HL-60 (cell line): ENCODE data around the gene GTF2A1L.

ENCODE experiments used
- DNase-seq, 2 experiments: peaks; one replicate each; pipeline ENCODE4 v3.0.0-alpha.2; 2010 to 2020; ENCODE audit warnings: low read depth in 1 of 2, low spot score in 1 of 2
- H3K27ac ChIP-seq: fragments of 250-450 bp; sonication (Bioruptor Pico); replicated peaks from 2 replicates; pipeline ENCODE4 v1.5.1; 2020; ENCODE audit warnings: mild to moderate bottlenecking, moderate library complexity
- H3K27me3 ChIP-seq: fragments of 250-450 bp; sonication (Bioruptor Pico); 2 replicates; pipeline ENCODE4 v1.5.1; 2021; ENCODE audit warnings: mild to moderate bottlenecking, moderate library complexity; ENCODE audit not compliant: insufficient read depth, poor library complexity, severe bottlenecking
- H3K4me3 ChIP-seq: replicated peaks from 2 replicates; pipeline ENCODE4 v1.5.1; 2011; ENCODE audit warnings: mild to moderate bottlenecking, control low read depth, low read length; ENCODE audit not compliant: insufficient read depth
- GABPA ChIP-seq: IDR thresholded peaks from 2 replicates; pipeline ENCODE4 v1.6.1; 2012; ENCODE audit warnings: low read depth
- POLR2AphosphoS5 ChIP-seq: IDR thresholded peaks from 2 replicates; pipeline ENCODE4 v1.6.1; 2012; ENCODE audit warnings: low read depth
- SPI1 ChIP-seq: IDR thresholded peaks from 2 replicates; pipeline ENCODE4 v1.6.1; 2012; ENCODE audit warnings: low read depth, mild to moderate bottlenecking, borderline replicate concordance
- TF ChIP-seq, protein P1 (sequence below): IDR thresholded peaks from 2 replicates; pipeline ENCODE4 v1.6.1; 2012; ENCODE audit warnings: low read depth; ENCODE audit not compliant: insufficient replicate concordance
- TF ChIP-seq, protein P2 (sequence below): IDR thresholded peaks from one replicate; pipeline ENCODE4 v1.5.1; 2011; ENCODE audit warnings: low read length, control low read depth, inconsistent platforms; ENCODE audit not compliant: insufficient read depth

Gene GTF2A1L

DNA sequence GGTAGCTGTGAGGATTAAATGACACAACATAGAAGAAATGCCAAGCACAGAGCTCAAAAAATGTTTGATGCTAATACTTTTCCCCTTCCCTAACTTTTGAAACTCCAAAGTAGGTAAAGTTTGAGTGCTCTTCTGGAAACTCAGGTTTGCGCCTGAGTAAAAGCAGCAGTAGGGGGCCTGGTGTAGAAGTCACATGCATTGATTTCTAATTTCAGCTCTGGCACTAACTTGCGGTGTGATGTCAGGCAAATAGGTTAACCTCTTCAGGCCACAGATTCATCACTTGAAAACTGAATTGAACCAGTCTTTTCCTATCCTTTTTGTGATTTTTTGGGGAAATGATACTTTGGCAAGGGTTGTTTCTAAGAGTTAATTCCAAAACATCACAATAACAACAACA is 110.6 kb downstream of the GTF2A1L start:
- Histone ChIP-seq H3K27me3 (peaks cover 2% of the 10 kb centered on the region), H3K27ac (no peak overlapping the region), H3K4me3 (no peak overlapping the region)
- no peak for DNase-seq
- no peak for TF ChIP-seq POLR2AphosphoS5
- TF ChIP-seq, protein P1, sequence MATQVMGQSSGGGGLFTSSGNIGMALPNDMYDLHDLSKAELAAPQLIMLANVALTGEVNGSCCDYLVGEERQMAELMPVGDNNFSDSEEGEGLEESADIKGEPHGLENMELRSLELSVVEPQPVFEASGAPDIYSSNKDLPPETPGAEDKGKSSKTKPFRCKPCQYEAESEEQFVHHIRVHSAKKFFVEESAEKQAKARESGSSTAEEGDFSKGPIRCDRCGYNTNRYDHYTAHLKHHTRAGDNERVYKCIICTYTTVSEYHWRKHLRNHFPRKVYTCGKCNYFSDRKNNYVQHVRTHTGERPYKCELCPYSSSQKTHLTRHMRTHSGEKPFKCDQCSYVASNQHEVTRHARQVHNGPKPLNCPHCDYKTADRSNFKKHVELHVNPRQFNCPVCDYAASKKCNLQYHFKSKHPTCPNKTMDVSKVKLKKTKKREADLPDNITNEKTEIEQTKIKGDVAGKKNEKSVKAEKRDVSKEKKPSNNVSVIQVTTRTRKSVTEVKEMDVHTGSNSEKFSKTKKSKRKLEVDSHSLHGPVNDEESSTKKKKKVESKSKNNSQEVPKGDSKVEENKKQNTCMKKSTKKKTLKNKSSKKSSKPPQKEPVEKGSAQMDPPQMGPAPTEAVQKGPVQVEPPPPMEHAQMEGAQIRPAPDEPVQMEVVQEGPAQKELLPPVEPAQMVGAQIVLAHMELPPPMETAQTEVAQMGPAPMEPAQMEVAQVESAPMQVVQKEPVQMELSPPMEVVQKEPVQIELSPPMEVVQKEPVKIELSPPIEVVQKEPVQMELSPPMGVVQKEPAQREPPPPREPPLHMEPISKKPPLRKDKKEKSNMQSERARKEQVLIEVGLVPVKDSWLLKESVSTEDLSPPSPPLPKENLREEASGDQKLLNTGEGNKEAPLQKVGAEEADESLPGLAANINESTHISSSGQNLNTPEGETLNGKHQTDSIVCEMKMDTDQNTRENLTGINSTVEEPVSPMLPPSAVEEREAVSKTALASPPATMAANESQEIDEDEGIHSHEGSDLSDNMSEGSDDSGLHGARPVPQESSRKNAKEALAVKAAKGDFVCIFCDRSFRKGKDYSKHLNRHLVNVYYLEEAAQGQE, result no peak
- TF ChIP-seq GABPA, result no peak
- TF ChIP-seq SPI1, result no peak
- TF ChIP-seq, protein P2, sequence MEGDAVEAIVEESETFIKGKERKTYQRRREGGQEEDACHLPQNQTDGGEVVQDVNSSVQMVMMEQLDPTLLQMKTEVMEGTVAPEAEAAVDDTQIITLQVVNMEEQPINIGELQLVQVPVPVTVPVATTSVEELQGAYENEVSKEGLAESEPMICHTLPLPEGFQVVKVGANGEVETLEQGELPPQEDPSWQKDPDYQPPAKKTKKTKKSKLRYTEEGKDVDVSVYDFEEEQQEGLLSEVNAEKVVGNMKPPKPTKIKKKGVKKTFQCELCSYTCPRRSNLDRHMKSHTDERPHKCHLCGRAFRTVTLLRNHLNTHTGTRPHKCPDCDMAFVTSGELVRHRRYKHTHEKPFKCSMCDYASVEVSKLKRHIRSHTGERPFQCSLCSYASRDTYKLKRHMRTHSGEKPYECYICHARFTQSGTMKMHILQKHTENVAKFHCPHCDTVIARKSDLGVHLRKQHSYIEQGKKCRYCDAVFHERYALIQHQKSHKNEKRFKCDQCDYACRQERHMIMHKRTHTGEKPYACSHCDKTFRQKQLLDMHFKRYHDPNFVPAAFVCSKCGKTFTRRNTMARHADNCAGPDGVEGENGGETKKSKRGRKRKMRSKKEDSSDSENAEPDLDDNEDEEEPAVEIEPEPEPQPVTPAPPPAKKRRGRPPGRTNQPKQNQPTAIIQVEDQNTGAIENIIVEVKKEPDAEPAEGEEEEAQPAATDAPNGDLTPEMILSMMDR, result no peak

DNA sequence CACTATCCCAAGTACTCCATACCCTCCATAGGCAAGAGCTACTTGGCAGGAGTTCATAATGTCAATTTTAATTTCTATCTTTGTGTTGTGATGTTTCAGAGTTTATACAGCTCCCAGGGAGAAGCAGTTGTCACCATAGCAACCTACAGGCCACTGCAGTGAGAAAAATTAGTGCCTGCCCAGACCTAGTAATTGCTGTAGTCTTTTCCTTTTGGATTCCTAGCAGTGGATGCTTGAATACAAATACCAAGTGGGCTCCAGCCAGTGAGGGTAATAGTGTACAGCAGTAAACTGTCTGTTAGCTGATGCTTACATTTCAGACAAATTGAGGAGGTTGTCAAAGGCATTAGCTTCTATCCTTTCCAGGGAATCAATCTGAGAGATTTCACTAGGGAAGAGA is 111.2 kb downstream of the GTF2A1L start:
- DNase-seq, result no peak
- TF ChIP-seq, protein P2, result no peak
- TF ChIP-seq SPI1 (no peak), POLR2AphosphoS5 (no peak), GABPA (no peak)
- TF ChIP-seq, protein P1, result no peak
- no peak overlapping the region for H3K4me3 ChIP-seq

More for the DNA sequence above, 111.2 kb downstream of the GTF2A1L start:
- Histone ChIP-seq H3K27me3 (peaks cover 2% of the 10 kb centered on the region), H3K27ac (no peak overlapping the region)
